Right hindlimb (tissue), 1 donor: ENCODE results near the gene ASL.
"Not testable (repeated sequence)": the region's sequence is repeated elsewhere in the genome, so short reads cannot be mapped to it uniquely, and the experiment has no call there.

Experiments used
- DNase-seq: peaks from one replicate; pipeline ENCODE4 v3.0.0-alpha.2; 2018

Gene ASL

DNA sequence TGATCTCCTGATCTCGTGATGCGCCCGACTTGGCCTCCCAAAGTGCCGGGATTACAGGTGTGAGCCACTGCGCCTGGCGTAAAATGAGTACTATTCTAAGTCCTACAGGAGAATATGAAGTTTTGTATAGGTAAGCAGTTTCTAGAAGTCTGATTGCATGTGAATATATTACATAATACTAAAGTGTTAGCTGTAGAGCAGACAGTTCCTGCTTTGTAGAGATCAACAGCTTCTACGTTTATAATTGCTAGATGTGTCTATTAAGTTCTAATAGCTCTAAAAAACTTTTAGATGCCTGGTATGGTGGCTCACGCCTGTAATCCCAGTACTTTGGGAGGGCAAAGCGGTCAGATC is 47.5 kb downstream of the ASL start:
- no peak for DNase-seq

DNA sequence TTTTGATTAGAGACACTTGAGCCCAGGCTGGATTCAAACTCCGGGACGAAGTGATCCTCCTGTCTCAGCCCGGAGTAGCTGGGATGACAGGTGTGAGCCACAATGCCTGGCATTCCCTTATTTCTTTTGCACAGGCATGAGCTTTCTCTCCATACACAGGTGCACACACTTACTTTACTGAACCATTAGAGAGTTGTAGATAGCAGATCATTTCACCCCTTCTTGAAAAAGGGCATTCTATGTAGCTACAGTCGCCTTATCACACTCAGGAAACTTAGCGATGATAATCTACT is 48.9 kb downstream of the ASL start:
- DNase-seq, result not testable (repeated sequence)

DNA sequence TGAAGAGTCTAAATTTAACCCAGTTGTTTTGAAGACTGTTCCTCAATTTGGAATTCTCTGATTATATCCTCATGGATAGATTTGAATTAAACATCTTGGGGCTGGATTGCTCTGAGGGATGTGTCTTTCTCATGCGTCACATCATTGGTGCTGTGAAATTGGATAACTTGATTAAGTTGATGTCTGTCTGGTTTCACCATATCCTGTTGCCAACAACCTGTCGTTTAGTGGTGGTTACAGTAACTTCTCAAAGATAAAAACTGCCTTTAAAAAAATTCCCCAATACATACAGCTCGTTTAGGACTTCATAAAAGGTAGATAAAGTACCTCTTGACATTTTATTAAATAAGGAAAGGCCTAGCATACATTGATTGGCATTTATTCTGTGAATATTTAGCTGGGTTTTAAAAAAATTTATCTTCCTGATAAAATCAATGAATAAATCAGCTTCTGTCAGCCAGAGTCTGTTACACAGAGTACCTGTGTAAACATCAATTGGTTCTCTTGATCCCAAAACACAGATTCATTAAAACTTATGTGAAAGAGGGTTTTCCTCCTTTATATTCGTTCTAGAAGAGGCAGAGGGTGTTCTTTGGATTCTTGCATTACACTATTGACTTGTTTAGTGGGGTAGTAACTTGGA is 49.6 kb downstream of the ASL start:
- DNase-seq, result no peak

DNA sequence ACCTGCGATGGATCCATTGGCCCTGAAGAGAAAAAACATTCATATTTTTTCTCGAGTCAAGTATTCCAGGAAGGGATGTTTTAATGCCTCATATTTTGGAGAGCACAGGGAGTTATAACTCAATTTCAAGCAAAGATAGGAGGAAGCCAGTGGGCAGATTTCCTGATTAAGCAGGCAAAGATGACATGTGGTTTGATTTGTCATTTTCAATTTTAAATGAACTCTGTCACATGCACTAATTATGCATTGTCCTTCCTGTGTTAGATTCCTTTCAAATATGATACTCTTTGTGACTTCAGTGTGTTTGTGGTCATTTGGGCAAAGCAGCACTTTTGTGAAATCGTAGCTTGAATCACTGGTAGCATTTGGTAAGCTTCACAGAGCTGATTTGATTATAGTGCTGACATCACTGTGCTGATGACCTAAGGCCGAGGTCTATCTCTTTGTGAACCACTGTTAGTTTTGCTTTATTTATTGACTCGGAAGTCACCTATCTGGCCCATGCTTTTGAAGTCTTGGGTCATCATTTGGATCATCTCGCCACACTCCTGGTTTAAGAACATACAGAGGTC is 50.2 kb downstream of the ASL start:
- DNase-seq, result not testable (repeated sequence)

DNA sequence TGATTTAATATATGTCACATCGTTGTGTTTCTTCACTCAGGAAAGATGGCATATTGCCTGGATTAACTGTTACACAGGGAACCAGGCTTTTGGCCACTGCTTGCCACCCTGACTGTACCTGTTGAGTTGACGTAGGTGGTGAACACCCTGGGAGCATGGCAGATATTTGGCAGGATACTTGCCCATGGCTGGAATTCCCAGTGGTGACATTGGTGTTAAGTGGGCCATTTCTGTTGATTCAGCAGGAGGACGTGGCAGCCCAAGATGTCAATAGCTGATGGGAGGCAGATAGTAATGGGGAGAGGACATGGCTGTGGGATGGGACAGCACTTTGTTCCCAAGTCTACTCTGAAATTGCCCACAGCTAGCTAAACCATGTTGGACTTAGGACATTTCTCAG is 51.6 kb downstream of the ASL start:
- DNase-seq, result not testable (repeated sequence)

DNA sequence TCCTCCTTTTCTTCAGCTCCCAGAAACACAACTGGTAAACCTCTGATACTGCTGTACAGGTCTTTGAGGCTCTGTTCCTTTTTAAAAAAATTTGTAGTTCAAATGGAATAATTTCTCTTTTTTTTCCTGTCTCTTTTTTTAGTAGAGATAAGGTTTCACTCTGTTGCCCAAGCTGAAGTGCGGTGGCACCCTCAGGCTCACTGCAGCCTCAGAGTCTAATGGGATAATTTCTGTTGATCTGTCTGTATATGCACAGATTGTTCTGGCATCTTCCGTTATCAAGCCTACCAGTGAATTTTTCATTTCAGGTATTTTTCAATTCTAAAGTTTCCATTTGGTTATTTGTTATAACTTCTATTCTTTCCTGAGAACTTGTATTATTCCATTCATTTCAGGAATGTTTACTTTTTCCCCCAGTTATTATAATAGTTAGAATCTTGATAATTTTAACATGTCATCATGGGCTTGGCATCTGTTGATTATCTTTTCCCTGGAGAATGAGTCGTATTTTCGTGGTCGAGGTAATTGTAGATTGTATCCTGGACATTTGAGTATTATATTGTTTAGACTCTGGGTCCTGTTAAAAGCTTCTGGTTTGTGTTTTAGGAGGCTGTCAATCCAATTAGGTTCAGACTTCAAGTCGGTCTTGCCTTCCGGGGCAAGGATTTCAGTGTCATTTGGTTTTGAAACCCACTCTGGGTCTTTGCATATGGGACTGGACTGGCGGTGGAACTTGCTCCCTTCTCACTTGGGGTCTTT is 63.6 kb downstream of the ASL start:
- no peak for DNase-seq

DNA sequence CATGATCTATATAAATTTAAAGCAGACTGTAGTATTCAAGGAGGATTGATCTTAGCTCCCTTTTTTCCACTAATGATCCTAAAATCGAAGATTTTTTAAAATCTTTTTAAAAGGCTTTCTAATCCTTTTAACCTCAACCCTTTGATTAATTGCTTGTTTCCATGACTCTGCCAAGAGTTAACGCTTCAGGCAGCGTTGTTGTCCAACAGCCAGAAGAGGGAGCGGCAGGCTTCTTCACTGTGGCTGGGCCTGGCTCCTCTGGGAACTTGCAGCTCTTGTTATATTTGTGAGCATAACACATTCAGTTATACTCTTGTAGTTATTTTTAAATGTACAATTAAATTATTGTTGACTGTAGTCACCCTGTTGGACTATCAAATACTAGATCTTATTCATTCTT is 65.3 kb downstream of the ASL start:
- DNase-seq, result peak; percentile 69

DNA sequence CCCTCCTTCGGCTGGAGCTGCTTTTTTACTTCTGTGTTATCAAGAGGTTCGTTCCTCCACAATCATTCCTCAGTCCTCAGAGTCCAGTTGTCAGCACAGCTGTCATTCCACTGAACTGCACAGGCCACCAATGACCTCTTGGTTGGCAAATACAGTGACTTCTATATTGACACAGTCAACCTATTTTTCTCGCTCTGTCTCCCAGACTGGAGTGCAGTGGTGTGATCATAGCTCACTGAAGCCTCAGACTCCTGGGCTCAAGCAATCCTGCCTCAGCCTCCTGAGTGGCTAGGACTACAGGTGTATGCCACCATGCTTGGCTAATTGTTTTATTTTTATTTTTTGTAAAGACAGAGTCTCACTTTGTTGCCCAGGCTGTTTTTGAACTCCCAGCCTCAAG is 66.7 kb downstream of the ASL start:
- no peak for DNase-seq

DNA sequence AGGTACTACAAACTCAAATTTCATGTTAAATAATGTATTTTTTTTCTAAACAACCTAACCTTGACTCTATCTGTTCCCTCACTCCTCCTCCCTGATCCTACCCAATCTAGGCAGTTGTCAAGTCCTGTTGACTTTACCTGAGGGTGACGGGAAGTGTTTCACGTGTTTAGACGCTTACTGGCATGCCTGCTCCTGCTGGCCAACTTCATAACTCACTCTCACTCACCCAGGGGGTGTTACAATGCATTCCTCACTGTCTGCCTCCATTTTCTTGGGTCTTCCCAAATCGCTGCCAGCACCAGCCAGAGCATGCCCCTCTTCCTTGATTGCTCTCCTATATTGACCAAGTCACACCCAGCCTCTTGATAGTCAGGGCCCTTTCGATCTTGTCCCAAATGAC is 67.4 kb downstream of the ASL start:
- DNase-seq, result no peak
